GM21529 (cell line): ENCODE data around the gene OTOS.

Experiments
- ATAC-seq: cut with Tn5 transposase; IDR thresholded peaks from one replicate; pipeline ENCODE4 v1.9.1; 2021; ENCODE audit not compliant: unreplicated experiment

OTOS gene

DNA sequence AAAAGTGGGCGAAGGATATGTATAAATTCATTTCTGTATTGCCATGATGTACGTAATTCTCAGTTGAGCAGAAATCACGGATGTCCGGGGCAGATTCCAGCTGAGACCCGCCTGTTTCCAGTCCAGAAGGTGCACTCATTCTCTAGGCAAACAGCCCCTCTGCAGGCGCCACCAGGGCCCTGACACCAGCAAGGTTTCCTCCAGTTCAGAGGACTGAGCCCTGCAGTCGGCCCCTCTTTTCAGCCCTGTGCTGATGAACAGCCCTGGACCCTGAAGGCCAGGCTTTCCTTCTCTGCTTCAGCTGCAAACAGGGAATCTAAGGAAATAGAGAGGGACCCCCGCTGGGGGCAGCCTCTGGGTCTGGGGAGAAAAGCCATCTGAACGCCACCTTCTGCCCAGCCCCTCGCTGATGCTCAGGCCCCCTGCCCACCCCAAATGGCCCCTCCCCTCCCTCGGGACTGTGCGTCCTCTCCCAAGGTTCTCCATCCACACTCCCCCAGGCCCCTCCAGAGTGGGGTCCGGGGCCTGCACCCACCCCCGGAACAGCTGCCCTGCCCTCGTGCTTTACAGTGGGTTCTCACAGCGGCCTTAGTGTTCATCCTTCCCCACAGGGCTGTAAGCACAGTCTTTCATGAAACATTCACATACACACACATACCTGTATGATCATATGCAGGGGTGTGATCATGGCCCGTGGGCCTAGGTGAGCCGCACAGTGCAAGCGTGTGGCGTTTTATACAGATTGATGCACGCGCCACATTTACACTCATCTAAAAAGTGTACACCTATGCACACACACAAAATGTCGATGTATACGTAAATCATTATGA lies 16.4 kb downstream of the OTOS start:
- no peak for ATAC-seq

GRCh38 chr2:240121675-240122074 lies 18.8 kb downstream of the OTOS start:
- no peak for ATAC-seq

GRCh38 chr2:240121190-240121589 lies 19.3 kb downstream of the OTOS start:
- ATAC-seq = peak; percentile 69

GRCh38 chr2:240114233-240114632 lies 26.2 kb downstream of the OTOS start:
- no peak for ATAC-seq

DNA sequence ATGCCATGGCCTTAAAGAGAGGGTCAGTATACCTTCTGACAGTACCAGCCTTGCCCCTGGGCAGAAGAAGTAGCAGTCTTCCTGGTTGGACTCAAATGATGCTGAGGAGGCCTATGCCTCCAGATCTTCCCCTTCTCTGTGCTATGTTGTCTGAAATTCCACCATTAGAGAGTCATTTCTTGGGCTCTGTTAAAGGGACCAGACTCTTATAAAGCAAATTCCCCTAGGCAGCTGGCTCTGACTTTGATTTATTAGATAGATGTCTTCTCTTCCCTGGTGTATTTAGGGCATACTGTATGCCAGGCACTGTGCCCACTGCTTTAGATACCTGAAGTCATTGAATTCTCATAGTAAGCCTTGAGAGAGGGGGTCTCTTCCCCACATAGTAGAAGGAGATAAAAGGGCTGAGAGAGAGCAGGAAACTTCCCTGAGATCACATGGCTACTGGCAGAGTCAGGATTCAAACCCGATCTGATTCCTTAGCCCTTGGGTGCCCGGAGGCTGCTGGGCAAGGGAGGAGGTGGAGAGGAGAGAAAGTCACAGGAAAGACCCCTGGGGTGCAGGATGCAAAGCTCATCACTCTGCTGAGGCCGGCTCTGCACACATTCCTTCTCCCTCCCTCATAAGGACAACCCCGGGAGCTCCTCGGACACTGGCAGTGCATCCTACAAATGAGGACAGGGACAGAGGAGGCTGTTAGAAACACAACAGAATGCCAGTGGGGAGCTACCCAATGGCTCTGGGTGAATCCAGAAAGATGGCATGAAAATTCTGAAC lies 27.4 kb downstream of the OTOS start:
- ATAC-seq = no peak

GRCh38 chr2:240111253-240111652 lies 29.2 kb downstream of the OTOS start:
- ATAC-seq = no peak

GRCh38 chr2:240109386-240109785 lies 31.1 kb downstream of the OTOS start:
- ATAC-seq = no peak

GRCh38 chr2:240107477-240107796 lies 33.0 kb downstream of the OTOS start:
- no peak for ATAC-seq

DNA sequence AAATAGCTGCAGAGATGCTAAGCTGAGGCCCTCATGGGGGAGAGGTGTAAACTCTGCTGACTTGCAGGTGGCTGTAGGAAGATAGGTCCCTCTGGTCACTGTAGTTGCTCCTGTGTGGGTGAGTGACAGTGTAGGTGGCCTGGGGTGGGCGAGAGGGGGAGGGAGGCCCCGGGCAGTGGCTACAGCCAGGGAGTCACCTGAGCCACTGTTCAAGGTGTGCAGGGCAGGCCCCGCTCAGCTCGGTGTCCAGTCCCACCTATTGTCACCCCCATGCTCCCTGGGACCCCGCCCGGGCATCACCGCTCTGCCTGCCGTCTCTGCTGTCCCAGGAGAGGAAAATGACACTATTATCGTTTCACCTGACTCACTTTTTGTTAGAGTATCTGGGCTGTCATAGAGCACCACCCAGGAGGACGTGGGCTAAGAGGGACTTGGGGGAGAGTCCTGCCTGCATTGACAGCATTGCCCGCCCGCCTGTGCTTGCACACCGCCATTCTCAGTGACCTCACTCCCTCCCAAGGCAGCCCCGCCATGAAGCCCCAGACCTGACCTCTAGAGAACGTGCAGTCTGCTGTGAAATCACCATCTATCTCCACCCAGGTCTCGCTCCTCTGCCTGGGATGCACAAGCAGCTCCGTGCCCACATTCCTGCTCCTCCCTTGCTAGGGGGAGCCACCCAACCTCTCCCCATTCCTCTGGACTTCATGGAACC lies 33.5 kb downstream of the OTOS start:
- no peak for ATAC-seq

DNA sequence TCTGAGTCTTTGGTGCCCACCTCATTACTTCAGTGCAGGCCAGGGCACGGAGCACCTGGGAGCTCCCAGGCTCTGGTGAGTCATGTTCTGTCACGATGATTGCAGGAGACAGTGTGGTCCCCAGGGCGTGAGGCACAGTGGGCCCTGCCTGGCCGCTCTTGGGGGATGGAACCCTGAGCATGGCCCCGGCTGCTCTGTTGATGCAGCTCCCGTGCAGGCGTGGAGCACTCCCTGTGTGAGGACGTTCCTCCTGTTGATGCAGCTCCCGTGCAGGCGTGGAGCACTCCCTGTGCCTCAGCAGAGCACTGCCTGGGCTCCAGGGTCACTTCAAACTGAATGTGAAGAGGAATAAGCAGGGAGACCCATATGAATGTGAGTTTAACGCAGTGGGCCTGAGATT lies 34.5 kb downstream of the OTOS start:
- ATAC-seq = no peak

DNA sequence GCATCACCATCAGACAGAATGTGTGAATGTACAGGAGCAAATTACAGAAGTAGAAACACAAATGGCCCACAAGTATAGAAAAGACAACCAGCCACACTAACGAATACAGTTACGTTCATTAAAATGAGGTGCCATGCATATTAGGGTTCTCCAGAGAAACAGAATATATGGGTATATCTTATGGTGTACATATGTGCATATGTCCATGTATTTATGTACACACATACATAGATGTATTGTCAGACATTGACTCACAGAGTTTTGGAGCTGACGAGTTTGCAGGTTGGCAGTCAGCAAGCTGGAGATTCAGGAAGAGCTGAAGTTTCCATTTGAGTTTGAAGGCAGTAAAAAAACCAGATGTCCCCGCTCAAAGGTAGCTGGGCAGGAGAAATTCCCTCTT lies 37.3 kb downstream of the OTOS start:
- no peak for ATAC-seq

DNA sequence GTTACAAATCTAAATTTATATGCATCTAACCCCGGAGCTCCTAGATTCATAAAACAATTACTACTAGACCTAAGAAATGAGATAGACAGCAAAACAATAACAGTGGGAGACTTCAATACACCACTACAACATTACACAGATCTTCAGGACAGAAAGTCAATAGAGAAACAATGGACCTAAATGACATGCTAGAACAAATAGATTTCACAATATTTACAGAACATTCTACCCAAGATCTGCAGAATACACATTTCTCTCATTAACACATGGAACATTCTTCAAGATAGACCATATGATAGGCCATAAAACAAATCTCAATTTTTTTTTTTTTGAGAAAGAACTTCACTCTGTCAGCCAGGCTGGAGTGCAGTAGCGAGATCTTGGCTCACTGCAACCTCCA lies 42.1 kb downstream of the OTOS start:
- ATAC-seq = no peak

DNA sequence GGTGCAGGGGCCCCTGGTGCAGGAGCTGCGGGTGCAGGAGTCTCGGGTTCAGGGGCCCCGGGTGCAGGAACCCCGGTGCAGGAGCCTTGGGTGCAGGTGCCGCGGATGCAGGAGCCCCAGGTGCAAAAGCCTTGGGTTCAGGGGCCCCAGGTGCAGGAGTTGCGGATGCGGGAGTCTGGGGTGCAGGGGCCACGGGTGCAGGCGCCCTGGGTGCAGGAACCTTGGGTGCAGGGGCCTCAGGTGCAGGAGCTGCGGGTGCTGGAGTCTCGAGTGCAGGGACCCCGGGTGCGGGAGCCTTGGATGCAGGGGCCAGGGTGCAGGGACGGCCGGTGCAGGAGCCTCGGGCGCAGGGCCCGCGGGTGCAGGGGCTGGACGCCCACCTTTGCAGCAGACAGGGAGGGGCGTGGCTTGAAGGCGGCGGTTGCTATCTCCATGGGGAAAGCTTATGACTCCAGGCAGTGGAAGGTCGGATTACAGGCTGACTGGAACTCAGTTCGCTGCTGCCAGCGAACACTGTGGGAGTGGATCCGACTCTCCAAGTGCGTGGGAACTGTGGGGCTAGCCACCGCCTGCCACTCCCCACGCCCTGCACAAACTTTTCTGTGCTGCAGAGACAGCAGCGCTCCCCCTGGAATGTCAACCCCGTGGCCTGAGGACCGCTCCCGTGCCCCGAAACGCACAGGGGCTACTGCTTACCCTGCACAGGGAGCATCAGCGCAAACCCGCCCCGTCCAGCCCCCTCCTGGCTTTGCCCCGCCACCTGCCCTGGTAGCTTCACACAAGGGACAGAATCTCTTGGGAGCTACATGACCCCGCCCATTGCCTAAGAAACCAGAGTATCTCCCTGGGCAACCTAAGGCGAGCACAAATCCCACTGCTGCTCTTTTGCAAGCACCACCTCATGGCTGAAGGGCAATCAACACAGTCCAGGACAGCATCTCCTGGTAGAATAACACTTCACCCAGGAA lies 44.6 kb downstream of the OTOS start:
- ATAC-seq = no peak

DNA sequence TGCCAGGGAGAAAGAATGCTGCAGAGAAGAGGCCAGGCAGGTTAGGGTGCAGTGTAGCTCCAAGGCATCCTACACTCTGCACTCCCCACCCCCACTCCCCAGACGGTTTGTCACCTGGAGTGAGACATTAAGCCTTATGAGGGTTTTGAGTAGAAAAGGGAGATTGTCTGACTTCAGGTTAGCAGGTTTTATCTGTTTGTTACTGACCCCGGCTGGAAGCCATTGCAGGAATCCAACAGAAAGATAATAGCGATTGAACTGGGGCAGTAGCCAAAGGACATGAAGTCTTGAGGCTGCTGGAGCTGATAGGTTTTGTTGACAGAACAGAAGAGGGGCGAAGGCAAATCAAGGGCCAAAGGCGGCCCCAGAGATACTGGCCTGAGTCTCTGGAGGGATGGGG lies 51.2 kb downstream of the OTOS start:
- ATAC-seq = no peak
